Right atrium auricular region (tissue), 2 donors: ENCODE results near the gene MGME1. TPM values are rescaled to one million over a fixed set of nuclear protein-coding genes. Genes with fewer than 3 reads are reported as not detected.

Source experiments
- DNase-seq: peaks from one replicate; pipeline ENCODE4 v3.0.0-alpha.2; 2019; ENCODE audit warnings: low spot score
- H3K27ac ChIP-seq, 2 donors: fragments of 200-600 bp; sonication (generic); 1 replicate in 1 of 2; 2 replicates in 1 of 2; pipeline ENCODE4 v1.5.1; 2016 to 2019
- H3K27me3 ChIP-seq, 2 donors: fragments of 200-600 bp; sonication (generic); one replicate each; pipeline versions ENCODE4 v1.5.1 to v1.6.0; 2017 to 2019
- H3K36me3 ChIP-seq: fragments of 200-600 bp; sonication (generic); one replicate; pipeline ENCODE4 v1.5.1; 2016
- H3K4me1 ChIP-seq, 2 donors: fragments of 200-600 bp; sonication (generic); one replicate each; pipeline versions ENCODE4 v1.5.1 to v1.6.0; 2017 to 2019
- H3K4me3 ChIP-seq, 2 donors: fragments of 200-600 bp; sonication (generic); 1 replicate in 1 of 2; 2 replicates in 1 of 2; pipeline ENCODE4 v1.5.1; 2017 to 2019; ENCODE audit warnings: mild to moderate bottlenecking in 1 of 2, moderate library complexity in 1 of 2
- H3K9me3 ChIP-seq, 2 donors: fragments of 200-600 bp; sonication (generic); one replicate each; pipeline ENCODE4 v1.5.1; 2019
- total RNA-seq, 2 donors: library from RNA; depleted of rRNA; stranded (reverse); fragments of >200 nt; gene quantifications; one replicate each; pipeline ENCODE4 v1.1.0, GENCODE V29; 2016
- TF ChIP-seq, protein P1 (sequence below), 2 donors: fragments of 200-600 bp; sonication (generic); IDR thresholded peaks; one replicate each; pipeline ENCODE4 v1.5.1; 2019; ENCODE audit warnings: antibody characterized with exemption in 2 of 2

The MGME1 gene
- total RNA-seq, 2 donors from 2014 or later: 2.7 to 7.1 TPM

DNA sequence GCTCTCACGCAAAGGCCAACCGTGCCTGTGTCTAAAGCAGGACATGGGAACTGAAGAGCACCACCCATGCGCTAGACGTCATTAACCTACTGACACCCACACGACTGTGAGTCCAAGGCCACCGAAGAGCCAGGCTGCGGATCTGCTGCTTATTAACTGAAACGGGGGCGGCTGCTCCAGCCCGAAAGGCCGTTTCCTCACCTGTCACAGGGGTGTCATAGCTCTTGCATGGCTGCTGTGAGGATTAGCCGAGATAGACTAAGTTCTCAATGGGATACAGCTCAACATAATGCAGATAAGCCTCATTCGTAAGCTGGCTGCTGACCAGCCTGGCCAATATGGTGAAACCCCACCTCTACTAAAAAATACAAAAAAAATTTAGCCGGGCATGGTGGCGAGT, 62.2 kb downstream of the MGME1 start:
- Histone ChIP-seq H3K27me3 (no peaks in the 10 kb centered on the region), H3K36me3 (no peaks in the 10 kb centered on the region), H3K4me3 (no peak overlapping the region), H3K27ac (no peak overlapping the region), H3K4me1 (no peaks in the 10 kb centered on the region), H3K9me3 (no peaks in the 10 kb centered on the region)
- TF ChIP-seq, protein P1, sequence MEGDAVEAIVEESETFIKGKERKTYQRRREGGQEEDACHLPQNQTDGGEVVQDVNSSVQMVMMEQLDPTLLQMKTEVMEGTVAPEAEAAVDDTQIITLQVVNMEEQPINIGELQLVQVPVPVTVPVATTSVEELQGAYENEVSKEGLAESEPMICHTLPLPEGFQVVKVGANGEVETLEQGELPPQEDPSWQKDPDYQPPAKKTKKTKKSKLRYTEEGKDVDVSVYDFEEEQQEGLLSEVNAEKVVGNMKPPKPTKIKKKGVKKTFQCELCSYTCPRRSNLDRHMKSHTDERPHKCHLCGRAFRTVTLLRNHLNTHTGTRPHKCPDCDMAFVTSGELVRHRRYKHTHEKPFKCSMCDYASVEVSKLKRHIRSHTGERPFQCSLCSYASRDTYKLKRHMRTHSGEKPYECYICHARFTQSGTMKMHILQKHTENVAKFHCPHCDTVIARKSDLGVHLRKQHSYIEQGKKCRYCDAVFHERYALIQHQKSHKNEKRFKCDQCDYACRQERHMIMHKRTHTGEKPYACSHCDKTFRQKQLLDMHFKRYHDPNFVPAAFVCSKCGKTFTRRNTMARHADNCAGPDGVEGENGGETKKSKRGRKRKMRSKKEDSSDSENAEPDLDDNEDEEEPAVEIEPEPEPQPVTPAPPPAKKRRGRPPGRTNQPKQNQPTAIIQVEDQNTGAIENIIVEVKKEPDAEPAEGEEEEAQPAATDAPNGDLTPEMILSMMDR (IDR thresholded peaks at IDR 0.05): no peak
- no peak for DNase-seq

DNA sequence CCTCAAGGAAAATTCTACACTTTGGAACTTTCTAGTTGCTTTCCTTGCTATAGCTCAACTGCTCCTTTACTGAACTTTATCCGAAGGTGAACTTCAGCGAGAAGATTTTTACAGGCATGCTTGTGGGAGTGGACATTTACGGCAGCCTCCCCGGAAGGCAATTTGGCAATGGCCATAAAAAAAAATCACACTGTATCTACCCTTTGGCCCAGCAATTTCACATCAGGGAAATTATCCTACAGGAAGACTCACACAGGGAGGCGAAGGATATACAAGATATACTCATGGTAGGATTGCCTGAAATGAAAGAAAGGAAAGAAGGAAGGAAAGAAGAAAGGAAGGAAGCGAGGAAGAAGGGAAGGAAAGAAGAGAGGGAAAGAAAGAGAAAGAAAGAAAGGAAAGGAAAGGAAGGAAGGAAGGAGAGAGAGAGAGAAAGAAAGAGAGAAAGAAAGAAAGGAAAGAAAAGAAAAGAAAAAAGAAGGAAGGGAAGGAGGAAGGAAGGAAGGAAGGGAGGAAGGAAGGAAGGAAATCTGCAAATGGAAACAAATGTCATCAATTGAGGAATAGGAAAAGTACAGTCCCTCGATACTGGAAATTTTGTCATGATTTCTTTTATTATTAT, 63.2 kb downstream of the MGME1 start:
- no peak for DNase-seq
- no peak overlapping the region for H3K4me3 ChIP-seq
- H3K27ac ChIP-seq: no peak overlapping the region
- TF ChIP-seq, protein P1 (IDR thresholded peaks at IDR 0.05): no peak
- no peaks in the 10 kb centered on the region for H3K4me1 ChIP-seq
- no peaks in the 10 kb centered on the region for H3K9me3 ChIP-seq
- H3K27me3 ChIP-seq: no peaks in the 10 kb centered on the region
- no peaks in the 10 kb centered on the region for H3K36me3 ChIP-seq

- no peak for DNase-seq
- TF ChIP-seq, protein P1 (IDR thresholded peaks at IDR 0.05): no peak
- H3K9me3 ChIP-seq: no peaks in the 10 kb centered on the region
- no peak overlapping the region for H3K27ac ChIP-seq
- no peaks in the 10 kb centered on the region for H3K36me3 ChIP-seq
- H3K4me3 ChIP-seq: no peak overlapping the region
- H3K4me1 ChIP-seq: no peaks in the 10 kb centered on the region
- no peaks in the 10 kb centered on the region for H3K27me3 ChIP-seq
Measured at GRCh38 chr20:18032977-18033892, 64.4 kb downstream of the MGME1 start.

DNA sequence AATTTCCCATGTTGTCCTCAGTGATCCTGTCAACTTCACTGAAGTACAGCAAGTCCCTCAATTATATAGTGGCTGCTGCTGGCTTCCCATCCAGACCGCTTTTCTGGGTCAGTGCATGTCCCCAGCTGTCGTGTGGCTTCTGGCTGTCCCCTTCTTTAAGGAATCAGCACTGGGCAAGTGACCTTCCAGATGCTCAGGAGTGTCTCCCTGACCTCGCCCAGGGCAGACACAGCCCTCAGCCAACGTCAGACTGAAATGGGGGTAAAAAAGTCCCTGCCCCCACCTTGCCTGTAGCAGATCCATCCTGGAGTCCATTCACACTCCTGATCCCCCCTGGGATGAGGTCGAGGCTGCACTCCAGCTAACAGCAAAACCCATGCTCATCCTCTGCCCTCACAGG, 65.2 kb downstream of the MGME1 start:
- Histone ChIP-seq H3K4me3 (no peak overlapping the region), H3K9me3 (no peaks in the 10 kb centered on the region), H3K27ac (no peak overlapping the region), H3K36me3 (no peaks in the 10 kb centered on the region), H3K4me1 (no peaks in the 10 kb centered on the region), H3K27me3 (no peaks in the 10 kb centered on the region)
- TF ChIP-seq, protein P1 (IDR thresholded peaks at IDR 0.05): no peak
- DNase-seq: no peak

GRCh38 chr20:18039063-18039462, 70.2 kb downstream of the MGME1 start:
- TF ChIP-seq, protein P1 (IDR thresholded peaks at IDR 0.05): no peak
- no peak overlapping the region for H3K27ac ChIP-seq
- H3K4me1 ChIP-seq: no peaks in the 10 kb centered on the region
- H3K4me3 ChIP-seq: no peak overlapping the region
- no peak for DNase-seq
- H3K27me3 ChIP-seq: no peaks in the 10 kb centered on the region
- no peaks in the 10 kb centered on the region for H3K36me3 ChIP-seq
- peaks cover 0 to 12% of the 10 kb centered on the region in 2 donors for H3K9me3 ChIP-seq

Other genes with a start within 250 kb of the MGME1 start
- gene SNX5, start 224 bp upstream of the MGME1 start, total RNA-seq: 10 to 100 TPM; 37.3 to 50.3 TPM
- gene OVOL2, start 88.9 kb downstream of the MGME1 start, total RNA-seq: not detected
- gene KAT14, start 168.8 kb downstream of the MGME1 start, total RNA-seq: 1 to 10 TPM; 8.0 to 9.1 TPM
- 10 to 100 TPM in 1 of 2 donors, 1 to 10 TPM in 1; 9.6 to 10.5 TPM for gene PET117, start 168.8 kb downstream of the MGME1 start, total RNA-seq